ENCODE results near the gene LRRTM3. TPM values are rescaled to one million over a fixed set of nuclear protein-coding genes. Genes with fewer than 3 reads are reported as not detected.

Gene LRRTM3
- total RNA-seq, 1 experiment from 2014 or later, result not detected

GRCh38 chr10:66941491-66941890 is 15.7 kb downstream of the LRRTM3 start:
- BruUV-seq (replicated peaks), result no TSS peak
- no peak for DNase-seq (ENCODE audit: unreplicated experiment)
- Mint-ChIP-seq H3K4me1 (ENCODE audit: insufficient read depth, unreplicated experiment) (no peaks in the 10 kb centered on the region), H3K4me3 (ENCODE audit: unreplicated experiment) (no peak overlapping the region), H3K27me3 (ENCODE audit: insufficient read depth, unreplicated experiment) (peaks cover 29% of the 10 kb centered on the region), H3K36me3 (ENCODE audit: insufficient read depth, unreplicated experiment) (no peaks in the 10 kb centered on the region), H3K9me3 (ENCODE audit: unreplicated experiment) (no peaks in the 10 kb centered on the region), H3K27ac (ENCODE audit: low read depth, unreplicated experiment) (no peak overlapping the region)
- POLR2A ChIA-PET, result no interaction called here
- CTCF ChIA-PET, result interaction anchor here (0.6 to 1.8 kb wide), 3 partner anchors 16 to 100 kb away, joined by 3 to 8 read pairs (median 4); partner anchors contain the start of gene LRRTM3
- TF ChIP-seq, protein P1, sequence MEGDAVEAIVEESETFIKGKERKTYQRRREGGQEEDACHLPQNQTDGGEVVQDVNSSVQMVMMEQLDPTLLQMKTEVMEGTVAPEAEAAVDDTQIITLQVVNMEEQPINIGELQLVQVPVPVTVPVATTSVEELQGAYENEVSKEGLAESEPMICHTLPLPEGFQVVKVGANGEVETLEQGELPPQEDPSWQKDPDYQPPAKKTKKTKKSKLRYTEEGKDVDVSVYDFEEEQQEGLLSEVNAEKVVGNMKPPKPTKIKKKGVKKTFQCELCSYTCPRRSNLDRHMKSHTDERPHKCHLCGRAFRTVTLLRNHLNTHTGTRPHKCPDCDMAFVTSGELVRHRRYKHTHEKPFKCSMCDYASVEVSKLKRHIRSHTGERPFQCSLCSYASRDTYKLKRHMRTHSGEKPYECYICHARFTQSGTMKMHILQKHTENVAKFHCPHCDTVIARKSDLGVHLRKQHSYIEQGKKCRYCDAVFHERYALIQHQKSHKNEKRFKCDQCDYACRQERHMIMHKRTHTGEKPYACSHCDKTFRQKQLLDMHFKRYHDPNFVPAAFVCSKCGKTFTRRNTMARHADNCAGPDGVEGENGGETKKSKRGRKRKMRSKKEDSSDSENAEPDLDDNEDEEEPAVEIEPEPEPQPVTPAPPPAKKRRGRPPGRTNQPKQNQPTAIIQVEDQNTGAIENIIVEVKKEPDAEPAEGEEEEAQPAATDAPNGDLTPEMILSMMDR (IDR thresholded peaks at IDR 0.05; ENCODE audit: unreplicated experiment), result no peak
- intact Hi-C loops (cut with micrococcal nuclease), result no loop called here

DNA sequence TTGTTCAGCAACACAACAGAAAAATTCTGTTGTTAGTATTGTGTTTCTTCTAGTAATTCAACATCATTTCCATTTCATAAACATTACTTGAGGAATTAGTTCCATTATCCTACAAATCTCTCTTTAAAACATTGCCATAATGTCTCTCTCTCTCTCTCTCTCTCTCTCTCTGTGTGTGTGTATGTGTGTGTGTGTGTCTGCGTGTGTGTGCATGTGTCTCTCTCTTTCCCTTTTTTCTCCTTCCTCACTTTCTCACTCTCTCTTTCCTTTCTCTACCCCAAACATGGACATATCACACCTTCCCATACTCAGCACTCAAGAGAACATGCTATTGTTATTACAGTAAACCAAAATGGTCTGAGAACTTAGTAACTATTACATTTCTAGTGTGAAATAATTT is 16.6 kb downstream of the LRRTM3 start:
- ChIA-PET POLR2A (no interaction called here), CTCF (no interaction called here)
- Mint-ChIP-seq H3K4me1 (ENCODE audit: insufficient read depth, unreplicated experiment) (no peaks in the 10 kb centered on the region), H3K27ac (ENCODE audit: low read depth, unreplicated experiment) (no peak overlapping the region), H3K36me3 (ENCODE audit: insufficient read depth, unreplicated experiment) (no peaks in the 10 kb centered on the region), H3K27me3 (ENCODE audit: insufficient read depth, unreplicated experiment) (peaks cover 24% of the 10 kb centered on the region), H3K4me3 (ENCODE audit: unreplicated experiment) (no peak overlapping the region), H3K9me3 (ENCODE audit: unreplicated experiment) (no peaks in the 10 kb centered on the region)
- intact Hi-C loops (cut with micrococcal nuclease), result no loop called here
- TF ChIP-seq, protein P1 (IDR thresholded peaks at IDR 0.05; ENCODE audit: unreplicated experiment), result no peak
- no peak for DNase-seq (ENCODE audit: unreplicated experiment)
- no TSS peak for BruUV-seq (replicated peaks)

- intact Hi-C loops (cut with micrococcal nuclease), result no loop called here
- peaks cover 24% of the 10 kb centered on the region for H3K27me3 Mint-ChIP-seq (ENCODE audit: insufficient read depth, unreplicated experiment)
- TF ChIP-seq, protein P1 (IDR thresholded peaks at IDR 0.05; ENCODE audit: unreplicated experiment), result no peak
- CTCF ChIA-PET, result no interaction called here
- no TSS peak for BruUV-seq (replicated peaks)
- no peak overlapping the region for H3K4me3 Mint-ChIP-seq (ENCODE audit: unreplicated experiment)
- no peak overlapping the region for H3K27ac Mint-ChIP-seq (ENCODE audit: low read depth, unreplicated experiment)
- POLR2A ChIA-PET, result no interaction called here
- no peaks in the 10 kb centered on the region for H3K36me3 Mint-ChIP-seq (ENCODE audit: insufficient read depth, unreplicated experiment)
- H3K4me1 Mint-ChIP-seq (ENCODE audit: insufficient read depth, unreplicated experiment), result no peaks in the 10 kb centered on the region
- no peak for DNase-seq (ENCODE audit: unreplicated experiment)
- H3K9me3 Mint-ChIP-seq (ENCODE audit: unreplicated experiment), result no peaks in the 10 kb centered on the region
These were observed 17.8 kb downstream of the LRRTM3 start for GRCh38 chr10:66943590-66943989.

GRCh38 chr10:66951896-66952295 is 26.1 kb downstream of the LRRTM3 start:
- ChIA-PET CTCF (interaction anchor here (0.7 to 1.3 kb wide), 2 partner anchors 26 to 354 kb away, joined by 3 read pairs; partner anchors contain the start of gene LRRTM3), POLR2A (no interaction called here)
- Mint-ChIP-seq H3K27ac (ENCODE audit: low read depth, unreplicated experiment) (no peak overlapping the region), H3K27me3 (ENCODE audit: insufficient read depth, unreplicated experiment) (no peaks in the 10 kb centered on the region), H3K9me3 (ENCODE audit: unreplicated experiment) (no peaks in the 10 kb centered on the region), H3K4me1 (ENCODE audit: insufficient read depth, unreplicated experiment) (no peaks in the 10 kb centered on the region), H3K4me3 (ENCODE audit: unreplicated experiment) (no peak overlapping the region), H3K36me3 (ENCODE audit: insufficient read depth, unreplicated experiment) (no peaks in the 10 kb centered on the region)
- no peak for DNase-seq (ENCODE audit: unreplicated experiment)
- BruUV-seq (replicated peaks), result no TSS peak
- TF ChIP-seq, protein P1 (IDR thresholded peaks at IDR 0.05; ENCODE audit: unreplicated experiment), result no peak
- intact Hi-C loops (cut with micrococcal nuclease), result no loop called here
